H1 (cell line): ENCODE measurements around the gene SUSD5. TPM values are rescaled to one million over a fixed set of nuclear protein-coding genes. Genes with fewer than 3 reads are reported as not detected.

Experiments used
- CTCF ChIA-PET: fragments of 300-600 bp; sonication (Branson Sonifier 250); formaldehyde crosslinking; loops from one replicate; lab custom pipeline; 2021; ENCODE audit not compliant: partially characterized antibody; lab: Charles Lee
- POLR2A ChIA-PET: fragments of 300-600 bp; sonication (Branson Sonifier 250); formaldehyde crosslinking; loops from one replicate; lab custom pipeline; 2021; ENCODE audit warnings: inconsistent platforms; ENCODE audit not compliant: partially characterized antibody; lab: Charles Lee
- DNase-seq, 2 experiments: peaks; one replicate each; pipeline versions ENCODE4 v3.0.0 to v3.0.0-alpha.2; 2010 to 2022; ENCODE audit warnings: low spot score in 2 of 2, low read depth in 1 of 2, mixed read lengths in 1 of 2
- FAIRE-seq: peaks from 2 replicates; lab custom pipeline; 2011; peaks lifted over from hg19 to GRCh38; lab: Jason Lieb, UNC
- H2AFZ ChIP-seq: 2 replicates; pipeline ENCODE4 v1.8.1; 2012; ENCODE audit warnings: low read length, inconsistent platforms
- H2AK5ac ChIP-seq: 2 replicates; pipeline ENCODE4 v1.6.1; 2013; ENCODE audit warnings: low read depth, low read length
- H2BK120ac ChIP-seq: replicated peaks from 2 replicates; pipeline ENCODE3; 2013; ENCODE audit warnings: low read depth, low read length, inconsistent platforms
- H2BK12ac ChIP-seq: 2 replicates; pipeline ENCODE4 v1.6.1; 2013; ENCODE audit warnings: low read depth, low read length
- H2BK15ac ChIP-seq: 2 replicates; pipeline ENCODE4 v1.6.1; 2013; ENCODE audit warnings: low read length
- H2BK20ac ChIP-seq: 2 replicates; pipeline ENCODE4 v1.6.1; 2013; ENCODE audit warnings: low read length
- H2BK5ac ChIP-seq: 2 replicates; pipeline ENCODE4 v1.6.1; 2013; ENCODE audit warnings: low read depth, low read length
- H3K14ac ChIP-seq: 2 replicates; pipeline ENCODE4 v1.6.1; 2013; ENCODE audit warnings: inconsistent platforms; ENCODE audit not compliant: insufficient read length
- H3K18ac ChIP-seq: 2 replicates; pipeline ENCODE4 v1.6.1; 2013; ENCODE audit warnings: low read length; ENCODE audit errors: extremely low read depth
- H3K23ac ChIP-seq: 2 replicates; pipeline ENCODE4 v1.6.1; 2013; ENCODE audit warnings: inconsistent platforms; ENCODE audit not compliant: insufficient read length
- H3K23me2 ChIP-seq: 2 replicates; pipeline ENCODE4 v1.6.1; 2013; ENCODE audit warnings: low read depth, low read length
- H3K27ac ChIP-seq: 2 replicates; pipeline ENCODE4 v1.6.1; 2011; ENCODE audit warnings: low read depth, low read length, inconsistent platforms
- H3K27me3 ChIP-seq, 4 experiments: replicated peaks in 1 of 4; 1 replicate in 1 of 4; 2 replicates in 3 of 4; pipeline versions ENCODE4 v1.6.1 to v1.8.1; 2011 to 2013; ENCODE audit warnings: low read length in 3 of 4, mild to moderate bottlenecking in 3 of 4, inconsistent platforms in 2 of 4, mixed read lengths in 2 of 4, moderate library complexity in 1 of 4; ENCODE audit not compliant: control insufficient read depth in 3 of 4, insufficient read depth in 3 of 4; ENCODE audit errors: extremely low read depth in 1 of 4
- H3K36me3 ChIP-seq, 4 experiments: 2 replicates each; pipeline versions ENCODE4 v1.6.1 to v1.8.1; 2011 to 2013; ENCODE audit warnings: mild to moderate bottlenecking in 4 of 4, low read length in 3 of 4, moderate library complexity in 2 of 4, control low read depth in 1 of 4, inconsistent platforms in 1 of 4; ENCODE audit not compliant: insufficient read depth in 4 of 4, control insufficient read depth in 2 of 4
- H3K4ac ChIP-seq: replicated peaks from 2 replicates; pipeline ENCODE3; 2013; ENCODE audit warnings: low read length, low read depth, mixed read lengths, inconsistent platforms; ENCODE audit not compliant: insufficient read length
- H3K4me1 ChIP-seq, 4 experiments: replicated peaks in 1 of 4; 1 replicate in 1 of 4; 2 replicates in 3 of 4; pipeline versions ENCODE4 v1.6.1 to v1.8.1; 2011 to 2013; ENCODE audit warnings: low read length in 3 of 4, inconsistent platforms in 2 of 4, mixed read lengths in 1 of 4; ENCODE audit not compliant: insufficient read depth in 4 of 4, control insufficient read depth in 3 of 4
- H3K4me2 ChIP-seq, 2 experiments: 2 replicates each; pipeline versions ENCODE4 v1.6.1 to v1.8.1; 2011 to 2013; ENCODE audit warnings: low read depth in 2 of 2, low read length in 2 of 2, control low read depth in 1 of 2, inconsistent platforms in 1 of 2, mild to moderate bottlenecking in 1 of 2; ENCODE audit not compliant: insufficient read depth in 1 of 2
- H3K4me3 ChIP-seq, 4 experiments: fragments of 200-600, 300-600 bp in 1 of 4; sonication (generic), shearing (Covaris generic), sonication (Bioruptor Twin) in 1 of 4; 2 replicates each; pipeline versions ENCODE4 v1.5.1 to v1.8.1; 2011 to 2016; ENCODE audit warnings: low read length in 4 of 4, low read depth in 3 of 4, control low read depth in 2 of 4, inconsistent platforms in 2 of 4, mild to moderate bottlenecking in 2 of 4, mixed read lengths in 1 of 4, moderate library complexity in 1 of 4; ENCODE audit not compliant: insufficient read depth in 2 of 4; ENCODE audit errors: extremely low read depth in 1 of 4
- H3K56ac ChIP-seq: replicated peaks from 2 replicates; pipeline ENCODE3; 2013; ENCODE audit warnings: low read depth, mild to moderate bottlenecking, mixed read lengths, low read length, inconsistent platforms; ENCODE audit not compliant: insufficient read length
- H3K79me1 ChIP-seq: 2 replicates; pipeline ENCODE4 v1.6.1; 2013; ENCODE audit warnings: low read depth, low read length, control low read depth
- H3K79me2 ChIP-seq, 2 experiments: 2 replicates each; pipeline versions ENCODE4 v1.6.1 to v1.8.1; 2012 to 2013; ENCODE audit warnings: low read length in 2 of 2, mild to moderate bottlenecking in 2 of 2, inconsistent platforms in 1 of 2; ENCODE audit not compliant: insufficient read depth in 2 of 2, control insufficient read depth in 1 of 2
- H3K9ac ChIP-seq, 4 experiments: replicated peaks in 1 of 4; 1 replicate in 1 of 4; 2 replicates in 3 of 4; pipeline versions ENCODE4 v1.6.1 to v1.8.1; 2011 to 2013; ENCODE audit warnings: low read depth in 3 of 4, low read length in 3 of 4, control low read depth in 2 of 4, mild to moderate bottlenecking in 2 of 4, moderate library complexity in 2 of 4, inconsistent platforms in 1 of 4; ENCODE audit errors: extremely low read depth in 1 of 4
- H3K9me3 ChIP-seq, 2 experiments: 2 replicates each; pipeline versions ENCODE4 v1.6.1 to v1.8.1; 2012 to 2013; ENCODE audit warnings: mild to moderate bottlenecking in 2 of 2, moderate library complexity in 2 of 2, control low read depth in 1 of 2, inconsistent platforms in 1 of 2, low read depth in 1 of 2, low read length in 1 of 2, mixed read lengths in 1 of 2; ENCODE audit not compliant: insufficient read depth in 2 of 2
- H4K20me1 ChIP-seq, 2 experiments: replicated peaks in 1 of 2; 2 replicates each; pipeline versions ENCODE3 to v1.8.1; 2011 to 2013; ENCODE audit warnings: inconsistent platforms in 2 of 2, low read length in 2 of 2, mild to moderate bottlenecking in 1 of 2; ENCODE audit not compliant: insufficient read depth in 2 of 2, control insufficient read depth in 1 of 2
- H4K5ac ChIP-seq: 2 replicates; pipeline ENCODE4 v1.6.1; 2013; ENCODE audit warnings: low read length, low read depth, mixed read lengths, inconsistent platforms; ENCODE audit not compliant: insufficient read length
- H4K8ac ChIP-seq: 2 replicates; pipeline ENCODE4 v1.8.0; 2013; ENCODE audit warnings: mild to moderate bottlenecking, moderate library complexity, low read length, inconsistent platforms; ENCODE audit not compliant: insufficient read depth; ENCODE audit errors: extremely low read depth
- H4K91ac ChIP-seq: replicated peaks from 2 replicates; pipeline ENCODE3; 2013; ENCODE audit warnings: low read length, mixed read lengths, inconsistent platforms; ENCODE audit not compliant: insufficient read length
- CHD1 ChIP-seq: IDR thresholded peaks from 2 replicates; pipeline ENCODE4 v1.6.1; 2012; ENCODE audit warnings: low read depth, low read length, improper control_type of control experiment
- CTCF ChIP-seq, 3 experiments: IDR thresholded peaks; 1 replicate in 2 of 3; 2 replicates in 1 of 3; pipeline versions ENCODE4 v1.5.1 to v1.6.1; 2011; ENCODE audit warnings: low read length in 3 of 3, mild to moderate bottlenecking in 3 of 3, inconsistent platforms in 2 of 3, low read depth in 1 of 3, moderate library complexity in 1 of 3; ENCODE audit not compliant: insufficient read depth in 1 of 3; ENCODE audit errors: control extremely low read depth in 1 of 3
- KDM5A ChIP-seq: fragments of 200-600 bp; IDR thresholded peaks from 2 replicates; pipeline ENCODE4 v1.7.1; 2012; ENCODE audit warnings: mild to moderate bottlenecking, low read length, inconsistent platforms, mixed read lengths
- TAF1 ChIP-seq: IDR thresholded peaks from 2 replicates; pipeline ENCODE4 v1.6.1; 2011; ENCODE audit warnings: mild to moderate bottlenecking, low read depth, low read length
- ZNF274 ChIP-seq: IDR thresholded peaks from 2 replicates; pipeline ENCODE4 v1.7.0; 2012; ENCODE audit warnings: low read length, borderline replicate concordance; ENCODE audit errors: extremely low read depth
- WGBS, 2 experiments: shearing (Covaris generic) in 1 of 2; methylation state at CpG; one replicate each; pipeline versions ENCODE4 v1.1.6 to v1.1.7; 2013 to 2015; ENCODE audit warnings: low lambda C conversion rate in 2 of 2, mixed read lengths in 2 of 2, inconsistent platforms in 1 of 2, low coverage in 1 of 2, missing lambda C conversion rate in 1 of 2; ENCODE audit not compliant: insufficient replicate concordance in 2 of 2, insufficient coverage in 1 of 2, insufficient read length in 1 of 2; ENCODE audit errors: extremely low coverage in 1 of 2, missing lambda C conversion rate in 1 of 2; 5-methylcytosine and 5-hydroxymethylcytosine counted together
- polyA plus RNA-seq, 7 experiments: library from polyadenylated mRNA; depleted of rRNA in 3 of 7; stranded (reverse) in 5 of 7; unstranded in 2 of 7; fragments of >200 nt in 5 of 7; fragments of 200-250 nt in 2 of 7; gene quantifications; 1 replicate in 5 of 7; 2 replicates in 1 of 7; 4 replicates in 1 of 7; pipeline versions ENCODE4 v1.2.1 to v1.2.3, GENCODE V29; 2011 to 2013; ENCODE audit warnings: missing spikeins in 2 of 7, mixed read lengths in 2 of 7
- total RNA-seq: library from RNA; stranded (reverse); fragmentation: NEBNext Ultra II Directional; extraction: Animal tissue kit (Norgen Biotek cat#: 25700); gene quantifications from 2 replicates; pipeline ENCODE4 v1.2.1, GENCODE V29; 2021

SUSD5 gene
- total and polyA plus RNA-seq, 2 of the 8 experiments (the other 6 are each of a cell fraction or from before 2014, with no cell fraction given) = 0.92 to 3.3 TPM

- Histone ChIP-seq H2AFZ (no peak overlapping the region), H2BK12ac (no peak overlapping the region), H3K14ac (no peak overlapping the region), H3K36me3 (peaks cover 0 to 3% (median 0%) of the 10 kb centered on the region in 4 experiments; a peak in 4 of 8 replicates), H3K27me3 (no peaks in the 10 kb centered on the region), H3K9me3 (no peaks in the 10 kb centered on the region), H4K8ac (no peak overlapping the region), H2BK20ac (no peak overlapping the region), H4K5ac (no peak overlapping the region), H3K18ac (no peak overlapping the region), H3K79me2 (no peaks in the 10 kb centered on the region), H2BK5ac (no peak overlapping the region), H3K23ac (no peak overlapping the region), H2BK15ac (no peak overlapping the region), H3K4me3 (no peak overlapping the region), H4K20me1 (no peaks in the 10 kb centered on the region), H3K56ac (no peak overlapping the region), H3K4ac (no peak overlapping the region), H2BK120ac (no peak overlapping the region), H4K91ac (no peak overlapping the region), H3K9ac (no peak overlapping the region), H3K4me1 (no peaks in the 10 kb centered on the region), H3K27ac (no peak overlapping the region), H2AK5ac (no peak overlapping the region), H3K79me1 (no peaks in the 10 kb centered on the region; the same call in 1 of the 2 replicates), H3K4me2 (no peak overlapping the region), H3K23me2 (no peaks in the 10 kb centered on the region)
- DNase-seq (no peak), FAIRE-seq (no peak)
- ChIA-PET POLR2A (interaction anchor here (1.0 kb wide), 1 partner anchor 9 kb away, joined by 4 read pairs; no protein-coding TSS in a partner anchor), CTCF (interaction anchor here (0.7 to 4.2 kb wide), 9 partner anchors 10 to 636 kb away, joined by 3 to 21 read pairs (median 4); no protein-coding TSS in a partner anchor)
- TF ChIP-seq CHD1 (no peak), ZNF274 (no peak), TAF1 (no peak), KDM5A (no peak), CTCF (IDR thresholded peaks at IDR 0.05; ENCODE audit: control extremely low read depth in 1 of 3, insufficient read depth in 1 of 3, low read depth in 1 of 3, low read length in 3 of 3) (no peak)
- 92% methylated on average over 3 of the region's 3 CpGs; no CpG with 5 or more reads in 1 of the 2 experiments for WGBS, 2 experiments
These were observed 77.6 kb downstream of the SUSD5 start for GRCh38 chr3:33141006-33141405.
